ENCODE measurements around the gene NRXN3.
A peak's percentile ranks its signal among the peaks of the same experiment; 100 is the strongest.

- peak in 1 of 2 donors; percentile 16 for TF ChIP-seq CTCF (conservative IDR thresholded peaks at IDR 0.05 in 1 of 2, IDR thresholded peaks at IDR 0.05 in 1 of 2; ENCODE audit: extremely low read depth in 1 of 2, insufficient read depth in 1 of 2, low read depth in 1 of 2, low read length in 2 of 2)
- TF ChIP-seq EZH2 (IDR thresholded peaks at IDR 0.05; ENCODE audit: borderline replicate concordance, low read length), result no peak
Observed at GRCh38 chr14:79543967-79544697, 1374.0 kb downstream of the NRXN3 start.

Measured in mammary epithelial cell (primary cell).